Suprapubic skin (tissue), 4 donors: ENCODE results near the gene GSAP. TPM values are rescaled to one million over a fixed set of nuclear protein-coding genes. Genes with fewer than 3 reads are reported as not detected.
A peak's percentile ranks its signal among the peaks of the same experiment; 100 is the strongest.

Experiments
- DNase-seq, 2 donors: peaks; one replicate each; pipeline ENCODE4 v3.0.0-alpha.2; 2019; ENCODE audit warnings: low spot score in 2 of 2
- H3K27ac ChIP-seq: fragments of 200-600 bp; sonication (generic); one replicate; pipeline ENCODE4 v1.5.1; 2019
- H3K27me3 ChIP-seq: fragments of 200-600 bp; sonication (generic); one replicate; pipeline ENCODE4 v1.5.1; 2019
- H3K36me3 ChIP-seq: fragments of 200-600 bp; sonication (generic); one replicate; pipeline ENCODE4 v1.5.1; 2019
- H3K4me1 ChIP-seq: fragments of 200-600 bp; sonication (generic); one replicate; pipeline ENCODE4 v1.5.1; 2019
- H3K4me3 ChIP-seq: fragments of 200-600 bp; sonication (generic); one replicate; pipeline ENCODE4 v1.5.1; 2019; ENCODE audit warnings: mild to moderate bottlenecking
- H3K9me3 ChIP-seq: fragments of 200-600 bp; sonication (generic); one replicate; pipeline ENCODE4 v1.5.1; 2019
- CTCF ChIP-seq, 2 donors: fragments of 200-600 bp in 1 of 2; fragments of 450-650 bp in 1 of 2; sonication (generic) in 1 of 2; IDR thresholded peaks; one replicate each; pipeline ENCODE4 v1.5.1; 2016 to 2019; ENCODE audit warnings: antibody characterized with exemption in 2 of 2, mild to moderate bottlenecking in 1 of 2, moderate library complexity in 1 of 2
- EP300 ChIP-seq: sonication (generic); formaldehyde crosslinking; IDR thresholded peaks from one replicate; pipeline ENCODE4 v1.6.1; 2017; ENCODE audit warnings: antibody characterized with exemption
- POLR2A ChIP-seq, 2 donors: fragments of 450-650 bp; IDR thresholded peaks; one replicate each; pipeline ENCODE4 v1.6.1; 2017; ENCODE audit warnings: antibody characterized with exemption in 2 of 2, mild to moderate bottlenecking in 2 of 2, moderate library complexity in 2 of 2
- POLR2AphosphoS5 ChIP-seq, 3 donors: sonication (generic); formaldehyde crosslinking; IDR thresholded peaks; one replicate each; pipeline ENCODE4 v1.6.1; 2017; ENCODE audit warnings: antibody characterized with exemption in 3 of 3
- WGBS: methylation state at CpG from one replicate; pipeline ENCODE4 v1.1.5; 2018; 5-methylcytosine and 5-hydroxymethylcytosine counted together
- total RNA-seq, 4 donors: library from RNA; depleted of rRNA; stranded (reverse); fragments of >200 nt; gene quantifications; one replicate each; pipeline ENCODE4 v1.1.0, GENCODE V29; 2016

The GSAP gene
- total RNA-seq, 4 donors from 2014 or later = 11.8 to 52.8 (median 17.2) TPM

DNA sequence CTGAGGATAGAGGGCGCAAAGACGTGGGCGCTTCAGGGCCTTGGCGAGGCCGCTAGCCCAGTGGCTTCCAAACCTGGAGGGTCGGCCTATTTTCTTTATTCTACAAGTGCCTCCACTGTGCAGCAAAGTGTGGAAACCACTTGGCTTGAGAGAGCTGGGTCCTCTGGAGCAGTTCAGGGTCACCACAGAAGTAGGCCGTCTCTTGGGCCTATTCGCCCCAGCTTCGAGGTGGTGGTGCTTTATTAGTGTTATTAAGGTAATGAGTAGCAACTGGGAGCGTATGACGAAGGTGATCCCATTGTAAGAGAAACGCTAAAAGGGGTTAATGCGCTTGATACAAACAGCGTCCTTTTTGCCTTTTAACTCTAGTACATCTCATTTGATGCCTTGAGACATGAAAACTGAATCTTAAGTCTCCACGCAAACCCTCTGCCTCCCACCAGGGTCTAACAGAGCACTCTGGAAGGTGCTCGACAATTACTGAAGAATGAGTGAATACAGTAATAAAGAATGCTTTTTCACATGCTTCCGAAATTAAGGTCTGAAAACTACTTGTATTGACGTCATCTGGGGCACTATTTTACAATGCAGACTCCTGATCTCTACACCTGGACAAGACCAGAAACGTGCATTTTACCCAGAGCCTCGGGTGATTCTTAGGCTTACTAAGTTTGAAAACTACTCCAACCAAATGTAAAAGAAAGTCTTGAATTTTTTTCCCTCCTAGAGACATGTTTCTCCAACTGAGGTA lies 647 bp upstream of the GSAP start:
- no peaks in the 10 kb centered on the region for H3K27me3 ChIP-seq
- no peak for TF ChIP-seq POLR2AphosphoS5 (IDR thresholded peaks at IDR 0.05)
- peak overlapping the region; percentile 81 for H3K27ac ChIP-seq
- WGBS = 67% methylated on average over 14 of the region's 20 CpGs
- DNase-seq = no peak
- no peaks in the 10 kb centered on the region for H3K9me3 ChIP-seq
- H3K4me3 ChIP-seq = peak overlapping the region; percentile 71
- H3K36me3 ChIP-seq = no peaks in the 10 kb centered on the region
- H3K4me1 ChIP-seq = peaks cover 11% of the 10 kb centered on the region

DNA sequence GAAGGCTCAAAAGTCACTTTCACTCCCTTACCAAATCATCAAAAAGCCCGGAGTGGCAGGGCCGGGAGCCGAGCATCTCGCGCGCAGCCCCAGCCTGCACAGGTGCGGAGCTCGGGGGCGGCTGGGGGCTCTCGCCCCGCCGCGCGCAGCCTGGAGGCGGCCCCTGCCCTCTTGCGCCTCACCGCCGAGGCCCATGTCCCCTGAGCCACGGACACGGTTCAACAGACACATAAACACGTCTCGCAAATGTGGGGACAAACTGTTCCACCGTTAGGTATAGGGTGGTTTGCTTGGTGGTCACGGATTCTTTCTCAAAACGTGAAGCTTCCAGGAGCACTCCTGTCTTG lies 700 bp downstream of the GSAP start:
- Histone ChIP-seq H3K27ac (peak overlapping the region; percentile 81), H3K27me3 (no peaks in the 10 kb centered on the region), H3K4me1 (peaks cover 11% of the 10 kb centered on the region), H3K4me3 (peak overlapping the region; percentile 71), H3K9me3 (no peaks in the 10 kb centered on the region), H3K36me3 (no peaks in the 10 kb centered on the region)
- WGBS = 12% methylated on average over 6 of the region's 25 CpGs
- TF ChIP-seq CTCF (IDR thresholded peaks at IDR 0.05) (no peak), EP300 (no peak), POLR2AphosphoS5 (IDR thresholded peaks at IDR 0.05) (no peak), POLR2A (IDR thresholded peaks at IDR 0.05) (no peak)
- DNase-seq = no peak

DNA sequence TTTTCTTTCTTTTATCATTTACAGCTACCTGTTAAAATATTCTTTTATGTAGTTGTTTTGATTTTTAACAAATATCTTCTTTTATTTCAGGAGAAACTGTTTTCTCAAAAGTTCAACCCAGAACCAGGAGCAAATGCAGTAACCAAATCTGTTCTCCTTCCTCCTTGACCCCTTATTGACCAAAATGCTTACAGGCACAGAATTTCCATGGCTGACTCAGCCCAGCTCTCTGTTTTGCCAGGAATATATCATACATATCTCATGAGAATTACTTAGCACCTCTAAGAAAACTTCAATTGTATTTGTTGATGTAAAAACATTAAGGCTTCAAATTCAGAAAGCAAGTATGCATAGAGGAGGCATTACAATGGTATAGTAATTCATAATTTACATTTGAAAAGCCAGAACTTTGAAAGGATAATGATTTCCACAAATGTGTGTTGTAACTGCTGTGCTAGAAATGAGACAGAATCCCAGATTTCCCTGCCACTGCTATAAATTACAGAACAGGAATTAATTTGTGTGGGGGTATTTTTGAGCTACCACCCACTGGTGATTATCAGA lies 2.2 kb downstream of the GSAP start:
- no peaks in the 10 kb centered on the region for H3K36me3 ChIP-seq
- DNase-seq = no peak
- H3K27ac ChIP-seq = no peak overlapping the region
- TF ChIP-seq CTCF (IDR thresholded peaks at IDR 0.05) = no peak
- no peak for TF ChIP-seq EP300
- TF ChIP-seq POLR2AphosphoS5 (IDR thresholded peaks at IDR 0.05) = no peak
- TF ChIP-seq POLR2A (IDR thresholded peaks at IDR 0.05) = no peak
- H3K9me3 ChIP-seq = no peaks in the 10 kb centered on the region
- no peak overlapping the region for H3K4me3 ChIP-seq
- no peaks in the 10 kb centered on the region for H3K27me3 ChIP-seq
- H3K4me1 ChIP-seq = peaks cover 11% of the 10 kb centered on the region

DNA sequence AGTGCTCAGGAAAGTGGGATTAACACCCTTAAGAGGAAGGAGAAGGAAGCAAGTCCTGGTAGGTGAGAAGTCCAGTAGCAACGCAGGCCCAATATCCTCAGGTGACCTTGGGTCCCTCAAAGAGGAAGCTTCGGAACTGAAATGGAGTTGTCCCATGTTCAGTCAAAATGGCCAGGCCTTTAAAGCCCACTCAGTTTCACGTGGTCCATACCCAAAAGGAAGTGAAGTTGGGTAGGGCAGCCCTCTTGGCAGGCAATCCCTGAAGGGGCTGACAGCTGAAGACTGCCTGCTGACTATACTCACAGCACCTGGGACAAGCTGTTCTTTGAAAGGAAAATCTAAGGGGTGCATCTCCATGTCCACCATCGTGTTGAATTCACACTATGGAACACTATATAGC lies 3.0 kb downstream of the GSAP start:
- Histone ChIP-seq H3K27me3 (no peaks in the 10 kb centered on the region), H3K4me1 (peaks cover 11% of the 10 kb centered on the region), H3K4me3 (no peak overlapping the region), H3K9me3 (no peaks in the 10 kb centered on the region), H3K36me3 (no peaks in the 10 kb centered on the region), H3K27ac (no peak overlapping the region)
- TF ChIP-seq POLR2A (IDR thresholded peaks at IDR 0.05) (no peak), EP300 (no peak), POLR2AphosphoS5 (IDR thresholded peaks at IDR 0.05) (no peak), CTCF (IDR thresholded peaks at IDR 0.05) (no peak)
- no peak for DNase-seq
- WGBS = 78% methylated on average over 3 of the region's 4 CpGs

DNA sequence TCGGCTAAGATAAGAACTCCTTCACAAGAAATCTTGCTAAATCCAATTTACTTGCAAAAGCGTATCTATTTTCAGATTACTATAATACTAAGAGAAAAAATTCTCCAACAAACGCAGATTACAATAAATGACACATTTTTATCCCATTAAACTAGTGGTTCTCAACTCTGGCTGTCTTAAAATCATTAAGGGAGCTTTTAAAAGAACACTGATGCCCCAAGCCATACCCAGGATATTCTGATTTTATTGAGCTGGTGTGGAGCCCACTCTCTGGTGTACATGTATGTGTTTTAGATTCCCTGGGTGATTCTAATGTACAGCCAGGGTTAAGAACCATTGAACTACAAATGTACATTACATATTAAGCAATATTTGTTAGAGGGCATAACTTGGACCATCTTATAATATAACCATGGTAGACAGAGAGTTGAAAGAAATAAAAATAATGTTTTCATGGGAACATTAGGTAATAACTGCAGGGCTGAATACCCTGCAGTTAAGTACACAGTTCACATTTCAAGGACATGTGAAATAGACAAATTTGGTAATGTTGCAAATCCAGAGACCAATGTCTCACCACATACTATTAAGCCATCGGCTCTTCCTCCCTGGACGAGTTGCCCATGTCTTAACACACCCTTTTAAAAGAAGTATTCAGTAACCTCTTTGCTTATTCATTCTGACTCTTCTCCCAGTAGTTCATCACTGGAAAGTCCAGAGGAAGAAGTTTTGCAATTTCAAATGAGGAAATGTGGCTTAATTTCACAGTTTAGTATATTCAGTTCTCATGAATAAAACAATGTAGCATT lies 6.2 kb downstream of the GSAP start:
- Histone ChIP-seq H3K36me3 (no peaks in the 10 kb centered on the region), H3K4me1 (peaks cover 5% of the 10 kb centered on the region), H3K27me3 (no peaks in the 10 kb centered on the region), H3K9me3 (no peaks in the 10 kb centered on the region), H3K27ac (no peak overlapping the region), H3K4me3 (no peak overlapping the region)
- no peak for DNase-seq
- WGBS = 73% methylated on average over 5 of the region's 5 CpGs
- TF ChIP-seq POLR2A (IDR thresholded peaks at IDR 0.05) (no peak), CTCF (IDR thresholded peaks at IDR 0.05) (no peak), POLR2AphosphoS5 (IDR thresholded peaks at IDR 0.05) (peak in 1 of 3 donors; percentile 54)
